ENCODE measurements around the gene HIVEP2.

GRCh38 chr6:142811923-142812322 is 133.1 kb downstream of the HIVEP2 start:
- no peak for TF ChIP-seq YY1 (IDR thresholded peaks at IDR 0.05; ENCODE audit: insufficient read depth, insufficient read length)
- no peak for TF ChIP-seq ZNF274 (IDR thresholded peaks at IDR 0.05; ENCODE audit: low read depth, low read length)
- TF ChIP-seq SUZ12 (IDR thresholded peaks at IDR 0.05; ENCODE audit: extremely low read depth, insufficient read depth, insufficient read length): no peak
